Kidney tubule cell (primary cell): ENCODE results near the gene ADCYAP1.
"Not testable (repeated sequence)": the region's sequence is repeated elsewhere in the genome, so short reads cannot be mapped to it uniquely, and the experiment has no call there.

Source experiments
- DNase-seq: peaks from one replicate; pipeline ENCODE4 v3.0.0-alpha.2; 2018; ENCODE audit warnings: low spot score

The ADCYAP1 gene

GRCh38 chr18:904218-905090, at the start of gene ADCYAP1:
ADCYAP1 (plus strand) TSS chr18:904871; CDS start chr18:905387, 516 bp downstream.
- peak; percentile 24 for DNase-seq

GRCh38 chr18:857986-858385, 46.7 kb upstream of the ADCYAP1 start:
- no peak for DNase-seq

DNA sequence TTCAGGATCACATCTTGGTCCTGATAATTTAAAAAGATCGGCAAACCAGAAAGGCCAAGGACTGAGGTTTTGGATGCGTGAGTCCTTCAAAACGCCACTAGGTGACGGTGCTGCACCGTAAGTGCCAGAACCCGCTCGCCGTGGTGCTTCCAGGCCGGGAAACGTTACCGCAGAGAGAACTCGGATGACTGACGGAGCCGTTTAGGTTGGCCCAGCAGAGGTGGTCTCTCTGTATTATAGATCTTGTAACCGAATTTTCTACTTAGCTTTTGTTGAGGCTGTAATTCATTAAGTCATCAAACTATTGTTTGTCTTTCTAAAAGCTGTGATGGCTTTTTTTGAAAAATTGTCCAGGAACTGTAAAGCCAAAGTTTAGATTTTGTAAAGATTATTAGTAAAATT, 39.8 kb upstream of the ADCYAP1 start:
- DNase-seq = peak; percentile 75

- DNase-seq = no peak
Measured at GRCh38 chr18:867257-867656, 37.4 kb upstream of the ADCYAP1 start.

DNA sequence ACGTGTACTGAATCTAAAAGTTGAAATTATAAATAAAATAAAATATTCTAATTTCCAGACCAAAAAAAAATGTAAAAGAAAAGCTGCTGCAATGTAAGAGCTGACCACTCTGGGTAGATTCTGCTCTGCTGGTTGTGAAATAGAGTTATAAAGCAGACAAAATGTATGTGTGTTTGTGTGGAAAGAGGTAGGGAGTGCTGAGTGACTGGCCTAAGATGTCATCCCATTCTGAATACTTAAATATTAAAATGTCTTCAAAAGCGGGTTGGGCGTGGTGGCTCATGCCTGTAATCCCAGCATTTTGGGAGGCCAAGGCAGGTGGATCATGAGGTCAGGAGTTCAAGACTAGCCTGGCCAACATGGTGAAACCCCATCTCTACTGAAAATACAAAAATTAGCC, 31.2 kb upstream of the ADCYAP1 start:
- DNase-seq = not testable (repeated sequence)

GRCh38 chr18:875912-876311, 28.8 kb upstream of the ADCYAP1 start:
- no peak for DNase-seq

DNA sequence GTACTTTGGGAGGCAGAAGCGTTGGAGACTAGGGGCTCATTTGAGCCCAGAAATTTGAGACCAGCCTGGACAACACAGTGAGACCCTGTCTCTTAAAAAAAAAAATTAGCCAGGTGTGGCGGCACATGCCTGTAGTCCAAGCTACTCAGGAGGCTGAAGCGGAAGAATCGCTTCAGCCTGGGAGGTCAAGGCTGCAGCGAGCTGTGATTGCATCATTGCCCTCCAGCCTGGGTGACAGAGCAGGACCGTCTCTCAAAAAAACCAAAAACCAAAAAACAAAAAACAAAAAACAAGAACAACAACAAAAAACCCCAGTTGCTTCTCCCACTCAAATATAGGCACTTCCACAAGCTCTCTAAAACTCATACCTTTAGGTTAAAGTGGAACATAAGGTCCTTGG, 27.4 kb upstream of the ADCYAP1 start:
- DNase-seq = no peak

- no peak for DNase-seq
Measured at GRCh38 chr18:886076-886475, 18.6 kb upstream of the ADCYAP1 start.

DNA sequence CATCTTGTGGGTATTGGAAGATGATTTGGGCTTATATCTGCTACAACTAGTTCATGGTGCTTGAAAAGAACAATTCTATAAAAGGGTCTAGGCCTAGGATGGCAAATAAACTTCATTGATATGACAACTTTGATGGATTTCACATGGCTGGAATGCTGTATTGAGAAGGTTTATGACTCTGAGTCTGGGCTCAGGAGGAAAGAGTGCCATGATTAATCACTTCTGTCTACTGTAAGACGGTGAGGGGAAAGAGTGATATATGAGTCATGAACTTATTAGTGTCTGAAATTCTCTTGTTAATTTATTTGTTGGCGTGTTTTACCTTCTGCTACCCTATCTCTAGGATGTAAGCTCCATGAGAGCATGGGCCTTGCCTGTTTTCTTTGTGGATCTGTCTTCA, 17.0 kb upstream of the ADCYAP1 start:
- DNase-seq = peak; percentile 34

GRCh38 chr18:892316-892715, 12.4 kb upstream of the ADCYAP1 start:
- no peak for DNase-seq

GRCh38 chr18:896315-896714, 8.4 kb upstream of the ADCYAP1 start:
- no peak for DNase-seq

DNA sequence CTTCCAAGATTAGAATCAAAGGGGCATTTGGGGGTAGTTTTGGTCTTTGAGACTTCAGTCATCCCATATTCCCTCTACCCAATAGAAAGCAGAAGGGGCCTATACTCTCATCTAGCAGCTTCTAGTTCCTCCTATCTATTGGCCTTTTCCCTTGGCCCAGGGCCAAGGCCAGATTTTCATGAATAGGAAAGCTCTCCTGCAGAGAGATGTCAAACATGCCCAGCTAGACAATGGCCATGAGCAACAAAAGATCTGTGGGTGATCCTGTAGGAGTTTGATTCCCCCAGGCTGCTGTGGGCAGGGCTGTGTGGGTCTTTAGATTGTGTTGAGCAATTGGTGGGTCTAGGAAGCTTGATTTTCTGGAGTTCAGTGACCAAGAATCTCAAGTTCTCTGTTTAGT, 2.9 kb upstream of the ADCYAP1 start:
- DNase-seq = no peak

DNA sequence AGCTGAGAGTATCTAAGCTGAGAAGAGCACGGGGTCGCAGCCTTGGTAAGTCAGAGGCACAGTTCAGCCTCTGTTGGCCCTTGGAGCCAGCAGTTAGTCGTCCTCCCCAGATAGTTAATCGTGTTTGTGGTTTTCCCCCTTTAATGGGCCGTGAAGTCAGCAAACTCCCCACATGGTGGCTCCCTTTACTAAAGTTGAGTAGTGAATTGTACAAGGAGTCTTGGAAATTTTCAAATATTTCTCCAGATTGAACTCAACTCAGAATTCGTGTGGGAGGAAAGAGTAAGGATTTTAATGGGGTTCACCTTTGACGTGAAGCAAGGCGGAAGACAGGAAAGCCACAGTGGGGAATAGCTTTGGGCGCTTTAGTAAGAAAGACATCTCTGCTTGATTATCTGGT, 2.4 kb upstream of the ADCYAP1 start:
- DNase-seq = peak; percentile 32

GRCh38 chr18:903701-904100, 970 bp upstream of the ADCYAP1 start:
- peak; percentile 50 for DNase-seq

GRCh38 chr18:905307-905947, 756 bp downstream of the ADCYAP1 start:
- no peak for DNase-seq

- no peak for DNase-seq
Measured at GRCh38 chr18:905948-906415, 1.3 kb downstream of the ADCYAP1 start.

GRCh38 chr18:906416-907114, 1.9 kb downstream of the ADCYAP1 start:
- DNase-seq = no peak

GRCh38 chr18:907115-907884, 2.6 kb downstream of the ADCYAP1 start:
- DNase-seq = peak; percentile 13

- no peak for DNase-seq
Measured at GRCh38 chr18:907885-908757, 3.5 kb downstream of the ADCYAP1 start.

- no peak for DNase-seq
Measured at GRCh38 chr18:908758-909724, 4.4 kb downstream of the ADCYAP1 start.
